NCI-H226 (cell line): Measurements from ENCODE around the gene IL36G.

ENCODE experiments used
- DNase-seq: peaks from one replicate; pipeline ENCODE4 v3.0.0-alpha.2; 2015

Gene IL36G

DNA sequence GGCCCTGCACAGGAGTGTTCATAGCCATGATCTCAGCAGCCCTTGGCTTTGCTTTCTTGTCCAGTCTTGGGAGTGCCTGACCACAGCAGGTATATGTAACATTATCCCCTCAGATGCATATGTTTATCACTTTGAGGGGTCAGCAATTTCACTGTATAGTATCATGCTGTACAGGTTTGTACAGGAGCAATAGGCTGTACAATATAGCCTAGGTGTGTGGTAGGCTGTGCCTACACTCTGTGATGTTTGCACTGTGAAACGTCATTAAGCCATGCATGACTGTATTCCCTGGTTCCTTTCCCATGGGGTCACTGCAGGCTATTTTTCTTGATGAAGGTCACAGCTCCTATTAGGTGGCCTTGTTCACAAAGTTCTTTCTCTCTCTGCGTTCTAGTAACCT lies 4.7 kb upstream of the IL36G start:
- DNase-seq: no peak

GRCh38 chr2:112979731-112980130 lies 1.9 kb downstream of the IL36G start:
- DNase-seq: no peak

DNA sequence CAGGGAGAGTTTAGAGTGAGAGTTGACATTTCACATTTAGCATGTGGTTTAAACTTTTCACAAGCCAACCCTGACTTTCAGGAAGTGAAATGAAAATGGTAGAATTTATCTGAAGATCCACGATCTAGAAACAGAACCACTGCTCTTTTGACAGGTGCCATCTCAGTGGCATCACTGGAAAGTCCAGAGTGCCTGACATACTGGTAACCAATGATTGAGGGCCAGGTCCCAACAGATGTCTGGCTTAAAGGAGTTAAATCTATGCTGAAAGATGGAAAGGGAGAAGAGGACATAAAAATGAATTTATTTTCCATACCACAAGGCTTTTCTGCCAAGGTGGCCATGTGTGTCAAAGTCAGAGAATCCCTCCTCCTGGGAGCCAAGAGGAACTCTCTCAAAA lies 2.7 kb downstream of the IL36G start:
- DNase-seq: no peak

GRCh38 chr2:112985090-112985489 lies 7.3 kb downstream of the IL36G start:
- DNase-seq: no peak

- no peak for DNase-seq
Measured at GRCh38 chr2:112989611-112990010, 11.8 kb downstream of the IL36G start.

DNA sequence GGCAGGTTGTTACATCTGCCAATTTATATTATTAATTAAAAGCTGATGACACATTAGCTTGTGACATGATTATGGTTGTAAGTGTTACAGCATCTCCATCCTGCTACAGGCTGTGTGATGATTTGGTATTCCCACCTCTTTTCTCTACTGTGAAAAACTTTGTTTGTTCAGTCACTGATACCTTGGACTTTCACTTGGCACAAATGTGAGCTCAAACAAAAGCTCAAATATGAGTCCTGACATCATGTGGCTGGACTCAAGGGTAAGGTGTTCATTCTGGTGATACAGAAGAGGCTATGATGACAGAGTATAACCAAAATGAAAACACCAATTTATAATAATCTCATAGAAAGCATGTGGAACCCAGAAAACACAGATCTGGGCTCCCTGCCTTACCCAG lies 16.0 kb downstream of the IL36G start:
- DNase-seq: no peak

GRCh38 chr2:112994648-112995047 lies 16.8 kb downstream of the IL36G start:
- DNase-seq: no peak

GRCh38 chr2:112995346-112995920 lies 17.6 kb downstream of the IL36G start:
- no peak for DNase-seq

DNA sequence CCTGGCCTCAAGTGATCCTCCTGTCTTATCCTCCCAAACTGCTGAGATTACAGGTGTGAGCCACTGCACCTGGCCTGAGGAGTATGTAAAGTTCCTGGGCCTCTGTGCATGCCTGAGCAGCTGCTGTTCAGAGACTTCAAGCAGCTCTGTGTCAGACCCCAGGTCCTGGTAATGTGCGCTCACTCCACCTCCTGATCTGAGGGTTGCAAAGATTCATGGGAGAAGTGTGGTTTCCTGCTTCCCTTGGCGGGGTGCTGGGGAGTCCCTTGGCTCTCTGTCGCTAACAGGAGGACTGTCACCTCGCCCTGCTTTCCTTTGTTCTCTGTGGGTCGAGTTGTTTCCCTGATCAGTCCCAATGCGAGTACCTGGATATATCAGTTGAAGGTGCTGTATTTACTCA lies 18.8 kb downstream of the IL36G start:
- no peak for DNase-seq

DNA sequence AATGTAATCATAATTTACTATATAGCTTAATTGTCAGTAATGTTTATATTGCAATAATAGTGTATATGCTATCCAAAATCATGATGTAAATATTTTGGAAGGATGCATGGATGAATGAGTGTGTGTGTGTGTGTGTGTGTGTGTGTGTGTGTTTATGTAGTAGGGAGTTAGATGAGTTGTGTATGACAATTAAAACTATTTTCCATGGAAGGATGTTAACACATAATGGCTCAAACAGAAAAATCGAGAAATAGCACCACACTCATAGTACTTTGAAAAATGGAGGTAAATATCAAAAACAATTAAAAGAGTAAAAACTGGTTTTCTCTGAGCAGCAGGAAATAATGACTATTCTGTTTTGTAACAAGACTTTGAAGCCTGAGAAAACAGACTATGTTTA lies 19.3 kb downstream of the IL36G start:
- no peak for DNase-seq

DNA sequence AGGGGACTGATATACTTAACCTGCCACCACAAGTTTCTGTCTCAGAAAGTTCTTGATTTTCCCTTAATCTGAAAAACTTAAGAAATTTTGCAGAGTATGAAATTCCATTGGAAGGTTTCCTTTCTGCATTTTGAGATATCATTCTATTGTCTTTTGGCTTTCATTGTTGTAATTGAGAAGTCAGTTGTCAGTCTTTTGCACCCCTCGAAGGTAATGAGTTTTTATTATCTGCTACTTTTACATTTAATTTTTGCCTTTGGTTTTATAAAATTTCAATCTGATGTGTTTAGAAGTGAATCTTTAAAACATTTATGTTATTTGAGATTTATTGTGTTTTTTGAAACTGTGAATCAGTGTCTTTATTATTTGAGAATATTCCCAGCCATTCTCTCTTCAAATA lies 22.6 kb downstream of the IL36G start:
- DNase-seq: no peak

DNA sequence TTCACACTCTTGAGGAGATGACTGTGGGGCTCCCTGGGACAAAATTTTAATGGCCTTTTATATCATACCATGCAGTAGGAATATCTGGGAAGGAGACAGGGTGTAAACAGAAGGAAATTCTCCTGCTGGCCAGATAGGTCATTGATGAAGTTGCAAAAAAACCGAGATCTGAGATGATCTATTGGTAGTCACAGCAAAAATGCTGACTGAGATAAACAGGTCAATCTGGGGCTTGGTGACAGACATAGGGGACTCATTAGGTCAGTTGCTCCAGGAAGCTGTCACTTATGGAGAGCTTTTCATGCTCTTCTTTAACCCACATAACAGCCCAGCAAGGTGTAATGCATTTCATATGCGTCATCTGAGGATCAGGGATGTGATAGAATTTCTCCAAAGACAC lies 24.9 kb downstream of the IL36G start:
- DNase-seq: no peak

- DNase-seq: no peak
Measured at GRCh38 chr2:113005030-113005509, 27.3 kb downstream of the IL36G start, which contains the start of gene IL36A. IL36A (plus strand) TSS chr2:113005459; CDS start chr2:113005872, 413 bp downstream.

- DNase-seq: no peak
Measured at GRCh38 chr2:113007250-113007649, 29.4 kb downstream of the IL36G start.

DNA sequence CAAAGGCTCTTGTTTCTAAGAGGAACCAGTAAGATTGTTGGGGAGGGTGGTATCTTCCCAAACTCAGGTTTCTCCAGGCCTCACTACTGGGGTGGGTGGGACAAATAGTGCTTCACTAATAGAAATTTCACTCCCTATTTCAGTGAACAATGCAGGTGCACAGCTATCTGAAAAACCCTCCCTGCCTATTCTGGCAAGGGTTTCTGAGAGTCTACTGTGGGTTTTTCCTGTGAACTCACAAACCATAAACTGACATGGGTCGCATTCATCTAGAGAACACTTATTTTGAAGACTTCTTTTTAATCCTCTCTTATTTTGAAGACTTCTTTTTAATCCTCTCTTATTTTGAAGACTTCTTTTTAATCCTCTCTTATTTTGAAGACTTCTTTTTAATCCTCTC lies 31.8 kb downstream of the IL36G start:
- DNase-seq: no peak

DNA sequence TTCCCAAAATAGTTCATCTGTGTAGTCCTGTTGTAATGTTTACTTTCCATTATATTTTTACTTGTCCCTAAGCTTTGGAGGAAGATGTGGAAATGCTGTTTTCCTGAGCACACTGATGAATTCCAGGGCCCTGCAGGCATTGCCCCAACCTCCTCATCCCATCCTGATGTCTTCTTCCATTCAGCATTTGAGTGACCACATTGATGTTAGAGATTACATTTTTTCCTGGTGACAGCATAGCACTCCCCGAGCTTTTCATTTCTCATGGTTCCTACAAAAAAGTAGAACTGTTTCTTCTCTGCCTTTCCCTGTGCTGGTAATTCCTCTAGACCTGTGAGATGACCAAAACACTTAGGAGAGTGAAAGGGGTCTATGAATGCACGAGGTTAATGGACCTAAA lies 32.3 kb downstream of the IL36G start:
- peak; percentile 19 for DNase-seq

DNA sequence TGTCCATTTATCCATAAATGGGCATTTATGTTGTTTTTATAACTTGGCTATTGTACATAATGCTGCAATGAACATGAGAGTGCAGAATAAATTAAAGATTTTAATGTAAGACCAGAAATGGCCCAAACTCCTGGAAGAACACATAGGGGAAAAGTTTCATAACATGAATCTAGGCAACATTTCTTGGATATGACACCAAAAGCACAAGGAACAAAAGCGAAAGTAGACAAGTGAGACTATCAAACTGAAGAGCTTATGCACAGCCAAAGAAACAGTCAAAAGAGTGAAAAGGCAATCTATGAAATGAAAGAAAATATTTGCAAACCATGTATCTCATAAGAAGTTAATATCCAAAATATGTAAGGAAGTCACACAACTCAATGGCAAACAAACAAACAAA lies 33.3 kb downstream of the IL36G start:
- DNase-seq: no peak

GRCh38 chr2:113012436-113013335 lies 34.9 kb downstream of the IL36G start:
- peak; percentile 91 for DNase-seq

GRCh38 chr2:113013336-113013661 lies 35.5 kb downstream of the IL36G start:
- DNase-seq: no peak

- DNase-seq: no peak
Measured at GRCh38 chr2:113014067-113014466, 36.3 kb downstream of the IL36G start.

DNA sequence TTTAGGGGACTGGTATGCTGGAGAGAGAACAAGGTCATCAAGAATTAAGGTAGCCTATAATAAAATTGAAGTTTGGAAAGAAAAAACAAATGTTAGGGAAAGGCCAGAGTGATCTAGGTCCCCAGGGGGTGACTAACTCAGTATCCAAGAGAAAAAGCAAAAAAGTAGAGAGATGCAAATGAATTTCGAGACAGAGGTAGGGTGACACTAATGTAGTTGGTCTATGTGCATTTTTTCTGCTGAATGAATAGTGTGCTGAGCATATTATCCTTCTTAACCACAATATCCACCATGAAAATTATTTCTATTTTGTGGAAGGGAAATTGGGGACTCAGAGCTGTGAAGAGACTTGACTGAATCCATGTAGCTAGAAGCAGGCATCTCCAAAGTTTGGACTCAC lies 37.2 kb downstream of the IL36G start:
- no peak for DNase-seq

- no peak for DNase-seq
Measured at GRCh38 chr2:113015655-113016054, 37.8 kb downstream of the IL36G start.

DNA sequence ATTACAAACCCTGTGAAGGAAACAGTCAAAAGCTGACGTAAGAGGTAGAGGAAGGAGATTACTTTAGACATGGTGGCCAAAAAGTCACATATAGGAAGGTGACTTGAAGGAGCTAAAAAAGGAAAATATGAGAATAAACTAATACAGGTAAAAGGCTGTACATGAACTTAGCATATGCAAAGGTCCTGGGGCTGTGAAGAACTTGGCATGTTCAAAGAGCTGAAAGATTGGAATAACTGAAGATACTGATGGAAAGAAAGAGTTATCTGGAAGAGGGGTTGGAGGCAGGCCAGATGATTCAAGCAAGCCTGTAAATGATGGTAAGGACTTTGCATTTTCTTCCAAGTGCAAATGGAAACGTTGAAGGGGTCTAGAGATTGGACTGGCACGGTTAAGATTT lies 40.7 kb downstream of the IL36G start:
- no peak for DNase-seq

DNA sequence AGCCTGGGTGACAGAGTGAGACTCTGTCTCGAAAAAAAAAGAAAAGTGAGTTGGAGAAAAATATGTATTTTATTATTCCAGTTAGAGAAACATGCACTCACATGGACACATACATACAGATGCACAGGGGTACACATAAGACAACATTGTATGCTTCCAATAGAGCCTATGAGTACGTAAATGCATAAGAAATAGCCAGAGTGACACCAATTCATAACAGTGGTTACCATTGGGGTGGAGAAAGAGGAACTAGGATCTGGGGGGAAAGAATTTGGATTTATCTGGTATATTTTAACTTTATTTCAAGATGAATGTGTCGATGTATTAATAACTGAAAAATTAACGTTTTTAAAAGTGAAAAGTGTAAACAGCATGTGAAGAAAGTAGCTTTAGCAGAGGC lies 43.5 kb downstream of the IL36G start:
- no peak for DNase-seq

- DNase-seq: no peak
Measured at GRCh38 chr2:113024764-113025163, 47.0 kb downstream of the IL36G start.
